GF-D8 (cell line): ENCODE results near the gene FOXO3B.
"Not testable (repeated sequence)": the region's sequence is repeated elsewhere in the genome, so short reads cannot be mapped to it uniquely, and the experiment has no call there.

Experiments used
- DNase-seq: peaks from one replicate; lab custom pipeline; 2025; lab: John Stamatoyannopoulos, UW

FOXO3B gene

GRCh38 chr17:18681767-18682571 lies at the start of gene FOXO3B:
Gene FOXO3B (minus strand): TSS chr17:18682314. CDS start chr17:18681651, 663 bp downstream.
- DNase-seq, result not testable (repeated sequence)

DNA sequence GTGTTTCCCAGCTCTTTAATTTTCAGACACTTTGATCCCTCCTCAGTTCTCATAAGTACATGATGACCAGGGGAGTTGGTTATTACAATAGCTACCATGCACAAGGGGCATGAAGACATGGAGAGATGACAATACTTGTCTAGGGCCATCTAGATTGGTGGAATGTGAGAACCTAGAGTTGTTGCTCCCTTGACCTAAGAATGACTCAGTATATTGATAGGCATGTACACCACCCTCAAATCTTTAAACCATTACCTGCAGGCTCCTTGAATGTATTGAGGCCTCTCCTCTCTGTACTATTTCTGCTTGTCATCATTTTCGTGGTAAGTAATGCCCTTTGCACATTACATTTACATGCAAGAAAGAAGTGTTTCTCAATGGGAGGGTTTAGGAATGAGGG lies 41.4 kb upstream of the FOXO3B start:
- DNase-seq, result not testable (repeated sequence)

DNA sequence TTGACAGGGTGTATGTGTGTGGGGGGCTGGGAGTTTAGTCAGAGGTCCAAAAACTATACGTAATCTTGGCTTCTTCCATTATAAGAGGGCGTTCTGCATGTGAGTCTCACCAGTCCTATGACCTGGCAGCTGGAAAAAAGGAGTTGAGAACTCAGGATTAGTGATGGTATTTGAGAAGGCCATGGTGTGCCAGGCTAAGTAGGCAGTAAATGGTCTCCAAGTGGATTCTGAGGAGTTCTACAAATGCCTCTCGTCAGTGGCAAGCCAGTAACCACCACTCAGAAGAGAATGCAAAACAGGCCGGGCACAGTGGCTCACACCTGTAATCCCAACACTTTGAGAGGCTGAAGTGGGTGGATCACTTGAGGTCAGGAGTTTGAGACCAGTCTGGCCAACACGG lies 40.5 kb upstream of the FOXO3B start:
- not testable (repeated sequence) for DNase-seq

DNA sequence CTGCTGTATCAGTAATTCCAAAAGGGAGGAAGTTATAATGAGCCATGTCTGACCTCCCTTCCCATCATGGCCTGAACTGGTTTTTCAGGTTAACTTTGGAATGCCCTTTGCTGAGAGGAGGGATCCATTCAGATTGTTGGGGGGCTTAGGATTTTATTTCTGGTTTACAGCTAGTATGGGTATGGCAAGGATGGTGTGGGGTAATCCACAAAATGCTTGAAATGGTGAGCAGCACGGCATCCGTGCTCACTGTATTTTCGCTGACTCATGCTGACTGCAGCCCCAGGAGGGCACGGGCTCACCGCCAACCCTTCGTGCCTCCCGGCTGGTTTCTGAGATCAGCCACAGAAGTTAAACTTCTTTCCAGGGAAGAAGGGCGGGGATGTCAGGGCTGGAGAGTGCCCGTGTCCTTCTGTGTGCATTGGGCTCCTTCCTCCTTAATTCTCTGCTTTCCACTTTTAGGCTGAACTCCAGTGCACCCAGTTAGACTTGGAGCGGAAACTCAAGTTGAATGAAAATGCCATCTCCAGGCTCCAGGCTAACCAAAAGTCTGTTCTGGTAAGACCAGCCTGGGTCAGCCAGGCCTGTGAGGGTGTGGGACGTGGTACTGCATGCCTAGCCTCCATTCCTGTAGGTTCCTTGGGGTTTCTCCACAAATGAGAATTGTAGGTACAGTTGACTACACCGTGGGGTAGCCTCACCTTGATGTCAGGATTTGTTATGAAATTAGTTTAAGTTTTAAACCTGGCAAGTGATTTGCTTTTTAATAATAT lies 39.8 kb upstream of the FOXO3B start:
- DNase-seq, result not testable (repeated sequence)

GRCh38 chr17:18719428-18720110 lies 37.5 kb upstream of the FOXO3B start:
- DNase-seq, result not testable (repeated sequence)

- not testable (repeated sequence) for DNase-seq
These were observed 36.7 kb upstream of the FOXO3B start for GRCh38 chr17:18718643-18719427.

- DNase-seq, result not testable (repeated sequence)
These were observed 30.4 kb upstream of the FOXO3B start for GRCh38 chr17:18712354-18712999.

DNA sequence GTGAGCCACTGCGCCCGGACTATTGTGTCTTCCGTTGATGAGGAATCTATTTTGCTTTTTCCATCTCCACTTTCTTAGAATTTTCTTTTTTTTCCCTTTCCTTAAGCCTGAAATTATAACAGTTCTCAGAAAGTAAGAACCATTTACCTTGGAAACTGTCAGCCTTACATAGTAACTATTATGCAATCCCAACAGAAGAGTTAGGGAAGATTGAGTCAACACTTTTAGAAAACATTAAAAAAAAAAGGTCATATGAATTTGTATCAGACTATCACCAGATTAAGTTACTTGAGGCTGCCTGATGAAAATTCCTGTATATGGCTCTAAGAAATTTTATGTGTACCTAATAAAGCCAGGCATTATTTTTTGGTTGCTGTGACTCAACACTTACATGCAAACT lies 26.1 kb upstream of the FOXO3B start:
- DNase-seq, result not testable (repeated sequence)

DNA sequence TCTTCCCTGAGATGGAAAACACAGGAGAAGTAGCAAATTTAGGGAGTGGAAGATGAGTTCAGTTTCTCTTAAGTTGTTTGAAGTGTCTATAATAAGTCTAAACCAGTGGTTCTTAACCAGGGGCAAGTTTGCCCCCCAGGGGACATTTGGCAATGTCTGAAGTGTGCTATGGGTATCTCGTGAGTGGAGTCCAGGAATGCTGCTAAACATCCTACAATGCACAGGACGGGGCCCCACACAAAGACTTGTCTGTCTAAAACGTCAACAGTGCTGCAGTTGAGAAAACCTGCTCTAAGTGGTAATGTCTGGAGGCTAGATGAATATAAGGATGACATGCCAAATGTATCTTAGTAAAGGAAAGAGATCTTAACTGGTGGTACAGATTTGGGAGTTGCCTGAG lies 23.8 kb upstream of the FOXO3B start:
- not testable (repeated sequence) for DNase-seq

- not testable (repeated sequence) for DNase-seq
These were observed 16.5 kb upstream of the FOXO3B start for GRCh38 chr17:18698473-18699103.

DNA sequence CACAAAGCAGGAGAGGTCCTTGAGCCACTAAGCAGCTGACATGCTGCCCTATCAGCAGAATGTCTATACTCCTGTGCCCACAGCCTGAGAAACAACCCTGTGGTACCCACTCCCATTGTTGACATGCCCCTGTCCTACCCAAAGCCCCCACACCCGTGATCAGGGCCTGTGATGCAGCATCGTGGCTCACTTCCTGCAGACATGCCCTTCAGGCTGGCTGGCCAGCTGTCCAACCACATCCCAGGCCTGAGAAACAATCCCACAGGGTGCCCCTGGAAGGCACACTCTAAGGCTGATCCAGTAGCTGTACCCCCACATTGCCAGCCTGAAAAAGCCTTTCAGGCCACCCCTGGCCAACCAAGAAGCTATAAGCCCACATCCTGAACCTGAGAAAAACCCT lies 13.0 kb upstream of the FOXO3B start:
- DNase-seq, result not testable (repeated sequence)

DNA sequence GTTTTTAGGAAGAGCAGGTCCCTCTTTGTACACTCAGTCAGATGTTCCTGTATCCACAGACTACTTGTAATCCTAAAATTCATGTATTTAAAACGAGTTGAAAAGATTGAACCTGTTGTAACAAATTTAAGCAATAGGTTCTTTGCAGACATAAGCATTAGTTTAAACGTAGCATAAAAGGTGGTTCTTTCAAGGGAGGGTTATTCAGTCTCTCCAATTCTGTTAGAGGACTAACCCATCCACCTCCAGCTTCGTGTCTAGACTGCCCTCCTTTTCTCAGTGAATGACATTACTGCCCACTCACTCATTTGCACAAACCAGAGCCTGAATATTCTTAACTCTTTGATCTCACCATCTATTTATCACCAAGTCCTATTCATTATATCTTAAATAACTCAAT lies 554 bp upstream of the FOXO3B start:
- not testable (repeated sequence) for DNase-seq

DNA sequence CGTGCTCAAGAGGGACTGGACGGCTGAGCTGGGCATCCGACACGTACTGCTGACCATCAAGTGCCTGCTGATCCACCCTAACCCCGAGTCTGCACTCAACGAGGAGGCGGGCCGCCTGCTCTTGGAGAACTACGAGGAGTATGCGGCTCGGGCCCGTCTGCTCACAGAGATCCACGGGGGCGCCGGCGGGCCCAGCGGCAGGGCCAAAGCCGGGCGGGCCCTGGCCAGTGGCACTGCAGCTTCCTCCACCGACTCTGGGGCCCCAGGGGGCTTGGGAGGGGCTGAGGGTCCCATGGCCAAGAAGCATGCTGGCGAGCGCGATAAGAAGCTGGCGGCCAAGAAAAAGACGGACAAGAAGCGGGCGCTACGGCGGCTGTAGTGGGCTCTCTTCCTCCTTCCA lies 4.7 kb downstream of the FOXO3B start:
- not testable (repeated sequence) for DNase-seq

GRCh38 chr17:18676928-18677327 lies 5.2 kb downstream of the FOXO3B start:
- not testable (repeated sequence) for DNase-seq

GRCh38 chr17:18672395-18673227 lies 9.5 kb downstream of the FOXO3B start:
- DNase-seq, result not testable (repeated sequence)

DNA sequence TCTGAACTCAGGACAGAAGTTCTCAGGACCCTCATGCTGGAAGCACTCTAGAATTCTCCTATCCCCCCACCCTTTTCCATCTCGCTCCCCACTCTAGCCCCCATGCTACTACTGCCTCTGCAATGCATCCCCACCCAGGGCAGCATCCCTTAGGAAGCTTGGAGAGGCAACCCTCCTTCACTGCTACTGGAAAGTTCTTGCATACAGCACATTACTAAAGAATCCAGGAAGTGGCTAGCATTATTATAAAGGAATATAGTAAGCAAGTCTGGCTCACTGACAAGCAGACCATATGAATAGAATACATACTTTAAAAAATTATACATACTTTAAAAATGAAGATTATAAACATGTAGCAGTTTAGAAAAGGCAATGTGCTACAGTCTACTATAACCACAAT lies 13.5 kb downstream of the FOXO3B start:
- not testable (repeated sequence) for DNase-seq

- DNase-seq, result not testable (repeated sequence)
These were observed 14.6 kb downstream of the FOXO3B start for GRCh38 chr17:18667535-18667934.

- DNase-seq, result not testable (repeated sequence)
These were observed 15.8 kb downstream of the FOXO3B start for GRCh38 chr17:18666326-18666725.

DNA sequence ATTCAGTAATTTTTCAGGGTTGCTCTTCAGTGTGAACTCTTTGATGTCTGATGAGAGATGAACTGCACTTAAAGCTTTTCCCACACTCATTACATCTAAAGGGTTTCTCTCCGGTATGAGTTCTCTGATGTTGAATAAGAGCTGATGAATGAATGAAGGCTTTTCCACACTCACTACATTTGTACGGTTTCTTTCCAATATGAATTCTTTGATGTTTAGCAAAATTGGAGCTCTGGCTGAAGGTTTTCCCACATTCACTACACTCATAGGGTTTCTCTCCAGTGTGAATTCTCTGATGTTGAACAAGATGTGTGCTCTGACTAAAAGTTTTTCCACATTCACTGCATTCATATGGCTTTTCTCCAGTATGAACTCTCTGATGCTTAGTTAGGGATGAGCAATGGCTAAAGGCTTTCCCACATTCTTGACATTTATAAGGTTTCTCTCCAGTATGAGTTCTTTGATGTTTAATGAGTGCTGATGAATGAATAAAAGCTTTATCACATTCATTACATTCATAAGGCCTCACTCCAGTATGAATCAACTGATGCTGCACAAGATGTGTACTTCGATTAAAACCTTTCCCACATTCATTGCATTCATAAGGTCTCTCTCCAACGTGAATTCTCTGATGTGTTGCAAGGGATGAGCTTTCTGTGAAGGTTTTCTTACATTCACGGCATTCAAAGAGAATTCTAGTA lies 20.0 kb downstream of the FOXO3B start:
- DNase-seq, result not testable (repeated sequence)
